IPS-20b (cell line): ENCODE measurements around the gene PSTPIP1.
A peak's percentile ranks its signal among the peaks of the same experiment; 100 is the strongest.

Source experiments
- H3K27ac ChIP-seq: one replicate; pipeline ENCODE4 v1.5.1; 2013; ENCODE audit warnings: low read length
- H3K27me3 ChIP-seq: 2 replicates; pipeline ENCODE4 v1.6.1; 2013; ENCODE audit warnings: mild to moderate bottlenecking, low read length, inconsistent platforms; ENCODE audit not compliant: insufficient read depth
- H3K36me3 ChIP-seq: 2 replicates; pipeline ENCODE4 v1.6.1; 2013; ENCODE audit warnings: low read depth, mild to moderate bottlenecking, inconsistent platforms, low read length, moderate library complexity; ENCODE audit not compliant: insufficient read depth
- H3K4me1 ChIP-seq: 2 replicates; pipeline ENCODE4 v1.6.1; 2013; ENCODE audit warnings: mild to moderate bottlenecking, control low read depth, inconsistent platforms, low read length, moderate library complexity; ENCODE audit not compliant: insufficient read depth
- H3K4me3 ChIP-seq: 2 replicates; pipeline ENCODE4 v1.5.1; 2013; ENCODE audit warnings: mild to moderate bottlenecking, low read length, inconsistent platforms
- H3K9ac ChIP-seq: 2 replicates; pipeline ENCODE4 v1.6.1; 2013; ENCODE audit warnings: low read depth, mild to moderate bottlenecking, inconsistent platforms, low read length, moderate library complexity
- H3K9me3 ChIP-seq: 2 replicates; pipeline ENCODE4 v1.6.1; 2013; ENCODE audit warnings: mild to moderate bottlenecking, low read depth, low read length, inconsistent platforms; ENCODE audit not compliant: insufficient read depth

The PSTPIP1 gene

DNA sequence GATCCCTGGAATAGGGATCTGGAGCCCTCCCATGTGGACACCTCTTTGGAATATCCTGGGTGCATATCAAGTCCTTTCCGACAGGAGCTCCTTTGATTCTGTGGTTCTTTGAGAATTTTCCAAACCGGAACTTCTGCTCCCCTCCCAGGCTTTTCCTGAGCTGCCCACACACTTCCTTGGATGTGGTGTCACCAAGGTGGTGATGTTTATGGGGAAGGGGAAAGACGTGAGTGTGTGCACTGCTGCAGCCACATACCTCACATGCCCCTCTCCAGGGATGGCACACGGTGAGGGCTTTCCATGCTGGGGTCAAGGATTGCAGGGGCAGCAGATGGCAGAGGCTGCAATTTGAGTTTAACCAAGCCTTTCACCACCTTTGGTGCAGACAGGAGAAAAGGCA is 27.9 kb upstream of the PSTPIP1 start:
- Histone ChIP-seq H3K9ac (no peak overlapping the region), H3K27ac (no peak overlapping the region), H3K4me3 (no peak overlapping the region), H3K9me3 (no peaks in the 10 kb centered on the region), H3K4me1 (peaks cover 6% of the 10 kb centered on the region; the same call in 1 of the 2 replicates), H3K36me3 (no peaks in the 10 kb centered on the region), H3K27me3 (no peaks in the 10 kb centered on the region)

DNA sequence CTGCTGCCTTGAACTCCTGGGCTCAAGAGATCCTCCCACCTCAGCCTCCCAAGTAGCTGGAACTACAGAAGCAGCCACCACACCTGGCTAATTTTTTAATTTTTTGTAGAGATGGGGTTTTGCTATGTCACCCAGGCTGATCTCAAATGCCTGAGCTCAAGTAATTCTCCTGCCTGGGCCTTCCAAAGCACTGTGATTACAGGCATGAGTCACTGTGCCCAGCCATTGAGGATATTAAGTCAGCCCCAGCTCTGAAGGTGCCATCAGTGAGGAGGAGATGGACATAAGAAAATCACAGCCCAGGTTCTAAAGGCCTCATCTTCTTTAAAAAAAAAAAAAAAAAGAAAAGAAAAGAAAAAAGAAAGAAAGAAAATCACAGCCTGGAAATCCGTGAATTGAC is 26.6 kb upstream of the PSTPIP1 start:
- H3K9me3 ChIP-seq, result no peaks in the 10 kb centered on the region
- H3K27ac ChIP-seq, result no peak overlapping the region
- peaks cover 6% of the 10 kb centered on the region; the same call in 1 of the 2 replicates for H3K4me1 ChIP-seq
- no peak overlapping the region for H3K9ac ChIP-seq
- H3K36me3 ChIP-seq, result no peaks in the 10 kb centered on the region
- H3K4me3 ChIP-seq, result no peak overlapping the region
- H3K27me3 ChIP-seq, result no peaks in the 10 kb centered on the region

DNA sequence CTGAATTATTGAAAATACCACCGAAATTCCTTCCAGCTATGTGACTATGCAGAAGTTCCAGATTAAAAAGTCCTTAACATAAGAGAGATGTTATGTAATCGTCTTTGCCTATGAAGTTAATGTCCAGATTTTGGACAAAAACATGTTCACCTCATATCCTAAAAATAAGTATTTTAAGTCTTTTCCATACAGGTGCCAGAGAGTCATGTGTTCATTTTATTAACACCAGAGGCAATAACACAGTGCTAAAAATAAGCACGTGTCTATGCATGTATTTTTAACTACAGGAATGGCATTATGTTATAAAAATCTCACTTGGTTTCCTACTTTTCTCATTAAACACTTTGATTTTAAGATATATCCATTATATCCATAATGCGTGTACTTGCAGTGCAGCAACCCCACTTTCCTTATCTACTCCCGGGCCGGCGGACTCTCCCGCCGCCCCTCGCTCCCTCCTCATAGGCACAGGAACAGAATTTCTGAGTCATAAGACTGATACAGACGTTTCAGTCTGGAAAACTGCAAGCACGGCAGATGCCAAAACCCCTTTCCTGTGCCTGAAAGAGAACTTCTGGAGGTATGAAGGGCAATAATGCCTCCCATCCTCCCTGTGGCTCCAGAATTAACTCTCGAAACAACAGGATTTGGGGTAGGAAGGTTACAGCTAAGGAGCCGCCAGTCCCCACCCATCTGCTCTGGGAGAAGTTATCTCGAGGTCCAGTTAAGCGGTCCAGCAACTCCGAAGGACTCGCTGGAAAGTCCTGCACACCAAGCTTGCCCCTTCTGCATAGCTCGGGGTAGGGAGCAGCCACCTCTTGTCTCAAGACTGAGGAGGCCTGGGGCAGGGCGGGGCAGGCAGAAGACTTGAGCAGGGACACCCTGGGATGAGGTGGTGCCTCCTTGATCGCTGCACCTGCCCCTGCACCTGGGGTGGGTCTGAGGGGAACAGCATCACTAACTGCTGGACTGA is 22.3 kb upstream of the PSTPIP1 start:
- Histone ChIP-seq H3K4me3 (no peak overlapping the region), H3K4me1 (peaks cover 4% of the 10 kb centered on the region; the same call in 1 of the 2 replicates), H3K27ac (no peak overlapping the region), H3K9me3 (no peaks in the 10 kb centered on the region), H3K27me3 (no peaks in the 10 kb centered on the region), H3K9ac (no peak overlapping the region), H3K36me3 (no peaks in the 10 kb centered on the region)

DNA sequence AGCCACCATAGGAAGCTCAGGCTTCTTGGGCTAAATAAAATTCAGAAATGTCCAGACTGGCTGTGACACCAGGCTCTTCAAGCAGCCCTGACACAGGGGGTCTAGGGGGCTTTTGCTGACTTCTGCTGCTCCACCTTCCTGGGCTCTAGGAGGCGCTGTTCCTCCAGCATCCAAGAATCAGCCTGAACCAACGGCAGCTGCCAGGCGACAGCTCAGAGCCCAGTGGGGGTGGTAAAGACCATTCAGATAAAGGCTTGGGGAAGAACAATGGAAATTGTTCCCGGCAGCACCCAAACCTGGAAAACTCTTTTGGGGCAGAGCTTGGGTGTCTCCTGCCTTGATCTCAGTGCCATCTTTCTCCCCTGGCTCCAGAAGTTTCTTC is 21.6 kb upstream of the PSTPIP1 start:
- Histone ChIP-seq H3K27ac (no peak overlapping the region), H3K36me3 (no peaks in the 10 kb centered on the region), H3K27me3 (no peaks in the 10 kb centered on the region), H3K4me1 (peaks cover 4% of the 10 kb centered on the region; the same call in 1 of the 2 replicates), H3K4me3 (0 out of 2 replicates have a peak overlapping the region, but pooled peaks have one; percentile 12), H3K9ac (no peak overlapping the region), H3K9me3 (no peaks in the 10 kb centered on the region)

DNA sequence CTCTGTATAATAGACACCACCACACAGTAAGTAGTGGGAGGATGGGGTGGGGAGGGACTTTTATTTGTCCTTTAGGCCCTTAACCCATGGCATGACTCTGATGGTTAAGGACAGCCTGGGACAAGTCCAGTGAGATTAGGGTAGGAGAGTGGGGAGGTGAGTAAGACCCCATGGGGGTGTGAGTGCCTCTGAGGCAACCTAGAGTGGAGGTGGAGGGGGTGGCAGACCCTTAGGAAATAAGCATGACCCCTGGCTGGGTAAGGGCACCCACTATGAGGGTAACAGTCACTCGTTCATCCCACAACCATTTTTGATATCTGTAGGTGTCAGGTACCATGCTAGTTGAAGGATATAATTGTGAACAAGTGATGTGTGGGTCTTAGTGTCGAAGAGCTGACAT is 21.0 kb upstream of the PSTPIP1 start:
- Histone ChIP-seq H3K9ac (no peak overlapping the region), H3K27ac (no peak overlapping the region), H3K9me3 (no peaks in the 10 kb centered on the region), H3K27me3 (no peaks in the 10 kb centered on the region), H3K4me3 (no peak overlapping the region), H3K36me3 (no peaks in the 10 kb centered on the region), H3K4me1 (peaks cover 4% of the 10 kb centered on the region; the same call in 1 of the 2 replicates)

DNA sequence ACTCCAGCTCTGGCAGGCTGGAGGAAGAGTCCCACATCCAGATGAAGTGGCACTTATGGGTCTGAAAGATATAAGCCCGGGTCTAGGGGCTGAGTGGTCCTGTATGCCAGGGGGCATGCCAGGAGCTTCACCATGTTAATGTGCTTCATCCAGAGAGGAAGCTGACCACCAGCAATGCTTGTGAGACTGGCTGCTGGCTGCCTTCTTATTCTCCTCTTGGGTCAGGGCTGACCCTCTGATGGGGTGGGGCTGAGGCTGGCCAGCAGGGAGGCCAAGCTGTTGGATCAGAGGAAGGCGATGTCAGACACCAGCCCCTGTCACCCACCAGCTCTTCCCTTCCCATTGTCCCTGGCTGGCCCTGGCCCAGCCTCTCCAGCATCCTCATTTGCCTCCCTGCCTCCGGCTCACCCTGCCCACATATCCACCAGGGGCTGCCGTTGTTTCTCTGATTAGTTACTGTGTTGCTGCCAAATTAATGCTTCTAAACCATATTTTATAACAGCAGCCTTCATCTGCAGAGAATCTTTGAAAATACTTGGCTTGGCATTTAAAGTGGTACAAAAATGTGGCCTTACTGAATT is 20.4 kb upstream of the PSTPIP1 start:
- H3K27ac ChIP-seq, result no peak overlapping the region
- no peak overlapping the region for H3K4me3 ChIP-seq
- H3K9me3 ChIP-seq, result no peaks in the 10 kb centered on the region
- peaks cover 4% of the 10 kb centered on the region; the same call in 1 of the 2 replicates for H3K4me1 ChIP-seq
- H3K9ac ChIP-seq, result no peak overlapping the region
- no peaks in the 10 kb centered on the region for H3K27me3 ChIP-seq
- no peaks in the 10 kb centered on the region for H3K36me3 ChIP-seq

DNA sequence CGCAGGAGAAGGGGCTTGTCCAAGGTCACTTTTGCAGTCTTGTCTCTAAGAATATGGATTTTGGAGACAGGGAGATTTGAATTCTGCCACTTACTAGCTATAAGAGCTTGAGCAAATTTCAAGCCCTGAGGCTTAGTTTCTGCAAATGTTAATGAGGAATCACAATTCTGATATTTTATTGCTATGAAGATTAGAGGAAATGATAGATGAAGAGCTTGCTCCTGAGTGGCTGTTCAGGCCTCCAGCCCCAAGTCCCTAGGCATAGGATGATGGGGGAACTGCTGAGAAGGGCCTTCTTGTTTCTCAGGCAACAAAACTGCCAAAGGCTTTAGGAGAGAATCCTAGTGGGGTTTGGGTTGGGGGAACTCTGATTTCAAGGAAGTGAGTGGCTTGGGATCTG is 18.8 kb upstream of the PSTPIP1 start:
- Histone ChIP-seq H3K27me3 (no peaks in the 10 kb centered on the region), H3K9ac (no peak overlapping the region), H3K9me3 (no peaks in the 10 kb centered on the region), H3K4me1 (peaks cover 4% of the 10 kb centered on the region; the same call in 1 of the 2 replicates), H3K4me3 (no peak overlapping the region), H3K27ac (no peak overlapping the region), H3K36me3 (no peaks in the 10 kb centered on the region)

DNA sequence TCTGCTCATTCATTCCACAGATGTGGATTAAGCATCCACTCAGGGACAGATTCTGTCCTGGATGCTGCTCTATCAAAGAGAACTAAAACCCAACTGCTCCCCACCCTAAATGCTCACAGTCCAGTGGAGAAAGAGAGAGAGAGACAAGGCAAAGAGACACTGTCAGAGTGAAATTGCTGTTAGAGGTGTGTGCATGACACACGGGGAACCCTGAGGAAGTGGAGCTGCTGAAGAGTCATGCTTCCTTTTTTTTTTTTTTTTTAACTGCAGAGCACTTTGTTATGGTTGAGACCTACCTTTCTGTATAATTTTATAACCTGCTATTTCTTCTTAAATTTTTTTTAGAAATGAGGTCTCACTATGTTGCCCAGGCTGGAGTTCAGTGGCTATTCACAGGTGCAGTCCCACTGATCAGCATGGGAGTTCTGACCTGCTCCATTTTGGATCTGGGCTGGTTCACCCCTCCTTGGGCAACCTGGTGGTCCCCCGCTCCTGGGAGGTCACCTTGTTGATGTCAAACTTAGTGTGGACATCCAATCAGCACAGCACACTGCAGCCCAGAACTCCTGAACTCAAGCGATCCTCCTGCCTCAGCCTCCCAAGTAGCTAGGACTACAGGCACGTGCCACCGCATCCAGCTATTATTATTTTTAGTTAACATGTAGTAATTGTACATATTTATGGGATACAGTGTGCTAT is 18.2 kb upstream of the PSTPIP1 start:
- Histone ChIP-seq H3K4me3 (no peak overlapping the region), H3K9ac (no peak overlapping the region), H3K36me3 (no peaks in the 10 kb centered on the region), H3K27me3 (no peaks in the 10 kb centered on the region), H3K27ac (no peak overlapping the region), H3K4me1 (peaks cover 4% of the 10 kb centered on the region; the same call in 1 of the 2 replicates), H3K9me3 (no peaks in the 10 kb centered on the region)

DNA sequence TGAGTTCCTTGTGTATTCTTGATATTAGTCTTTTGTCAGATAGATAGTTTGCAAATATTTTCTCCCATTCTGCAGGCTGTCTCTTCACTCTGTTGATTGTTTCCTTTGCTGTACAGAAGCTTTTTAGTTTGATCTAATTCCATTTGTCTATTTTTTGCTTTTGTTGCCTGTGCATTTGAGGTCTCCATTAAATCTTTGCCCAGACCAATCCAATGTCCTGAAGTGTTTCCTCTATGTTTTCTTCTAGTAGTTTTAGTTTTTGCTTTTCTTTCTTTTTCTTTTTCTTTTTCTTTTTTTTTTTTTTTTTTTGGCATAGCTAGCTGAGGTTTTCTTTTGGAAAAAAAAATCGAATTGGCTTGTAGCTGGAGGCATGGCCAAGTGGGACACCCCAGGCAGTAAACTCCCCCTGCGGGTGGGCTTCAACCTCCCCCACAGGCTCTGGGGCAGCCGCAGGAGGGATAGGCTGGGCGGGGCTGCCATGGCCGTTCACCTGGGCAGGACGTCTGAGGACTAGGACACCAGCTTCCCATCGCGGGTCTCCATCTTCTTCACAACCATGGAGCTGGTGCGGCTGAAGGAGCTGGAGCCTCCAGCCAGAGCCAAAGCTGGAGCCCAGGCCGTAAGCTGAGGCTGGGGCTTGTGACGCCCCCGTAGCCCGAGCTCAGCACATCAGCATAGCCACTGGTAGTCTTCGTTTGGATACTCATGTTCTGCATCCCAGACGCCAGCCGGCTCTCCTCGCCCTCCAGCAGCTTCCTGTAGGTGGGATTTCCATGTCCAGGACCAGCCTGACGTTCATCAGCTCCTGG is 16.2 kb upstream of the PSTPIP1 start:
- no peaks in the 10 kb centered on the region for H3K36me3 ChIP-seq
- H3K27ac ChIP-seq, result no peak overlapping the region
- no peaks in the 10 kb centered on the region for H3K9me3 ChIP-seq
- H3K4me3 ChIP-seq, result no peak overlapping the region
- no peaks in the 10 kb centered on the region for H3K27me3 ChIP-seq
- peaks cover under 1% of the 10 kb centered on the region; the same call in 1 of the 2 replicates for H3K4me1 ChIP-seq
- no peak overlapping the region for H3K9ac ChIP-seq

DNA sequence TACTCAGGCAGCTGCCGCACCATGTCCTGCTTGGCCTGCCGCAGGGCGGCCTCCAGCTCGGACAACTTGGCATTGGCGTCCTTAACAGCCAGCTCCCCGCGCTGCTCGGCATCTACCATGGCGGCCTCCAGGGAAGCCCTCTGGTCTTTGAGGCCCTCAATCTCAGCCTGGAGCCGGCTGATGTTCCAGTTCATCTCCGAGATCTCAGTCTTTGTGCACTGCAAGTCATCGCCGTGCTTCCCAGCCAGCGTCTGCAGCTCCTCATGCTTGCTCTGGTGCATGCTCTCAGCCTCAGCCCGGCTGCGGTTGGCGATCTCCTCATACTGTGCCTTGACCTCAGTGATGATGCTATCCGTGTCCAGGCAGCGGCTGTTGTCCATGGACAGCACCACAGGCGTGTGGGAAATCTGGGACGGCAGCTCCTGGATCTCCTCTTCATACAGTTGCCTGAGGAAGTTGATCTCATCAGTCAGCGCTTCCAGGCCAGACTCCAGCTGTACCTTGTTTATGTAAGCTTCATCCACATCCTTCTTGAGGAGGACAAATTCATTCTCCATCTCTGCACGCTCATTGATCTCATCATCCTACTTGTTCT is 15.5 kb upstream of the PSTPIP1 start:
- Histone ChIP-seq H3K27me3 (no peaks in the 10 kb centered on the region), H3K27ac (no peak overlapping the region), H3K9me3 (no peaks in the 10 kb centered on the region), H3K9ac (no peak overlapping the region), H3K4me1 (no peaks in the 10 kb centered on the region), H3K4me3 (no peak overlapping the region), H3K36me3 (no peaks in the 10 kb centered on the region)
